ENCODE data around the gene DGKD.

DGKD gene

DNA sequence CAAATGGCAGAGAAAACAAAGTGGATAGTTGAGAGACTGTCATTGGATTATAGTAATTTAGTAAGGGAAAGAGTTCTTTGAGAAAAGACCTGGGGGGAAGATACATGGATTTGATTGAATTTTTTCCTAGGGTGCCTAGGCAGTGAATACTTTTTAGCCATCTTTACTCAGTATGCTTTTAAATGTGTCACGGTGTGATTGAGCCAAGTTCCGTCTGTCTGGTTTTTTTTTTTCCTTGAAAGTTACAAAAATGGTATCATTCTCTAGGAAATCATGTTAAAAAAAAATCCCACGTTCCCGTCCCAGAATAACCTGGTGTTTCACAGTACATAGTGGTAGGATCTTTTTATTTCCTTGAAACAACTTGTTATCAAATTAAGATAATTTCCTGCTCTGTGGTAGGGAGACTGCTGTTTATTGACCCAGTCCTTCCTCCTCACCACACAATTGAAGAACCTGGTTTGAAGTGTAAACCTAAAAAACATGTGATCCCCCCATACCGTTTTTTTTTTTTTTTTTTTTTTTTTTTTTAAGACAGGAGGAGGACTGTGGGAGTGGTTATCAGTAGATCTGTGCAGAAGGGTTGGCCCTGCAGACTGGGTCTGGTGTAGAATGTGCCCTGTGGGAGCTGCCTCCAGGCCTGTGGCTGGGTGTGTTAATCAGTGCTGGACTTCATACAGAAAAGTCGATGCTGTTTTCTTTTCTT is 55.1 kb downstream of the DGKD start:
- no peak for ATAC-seq
- TF ChIP-seq, protein P1, sequence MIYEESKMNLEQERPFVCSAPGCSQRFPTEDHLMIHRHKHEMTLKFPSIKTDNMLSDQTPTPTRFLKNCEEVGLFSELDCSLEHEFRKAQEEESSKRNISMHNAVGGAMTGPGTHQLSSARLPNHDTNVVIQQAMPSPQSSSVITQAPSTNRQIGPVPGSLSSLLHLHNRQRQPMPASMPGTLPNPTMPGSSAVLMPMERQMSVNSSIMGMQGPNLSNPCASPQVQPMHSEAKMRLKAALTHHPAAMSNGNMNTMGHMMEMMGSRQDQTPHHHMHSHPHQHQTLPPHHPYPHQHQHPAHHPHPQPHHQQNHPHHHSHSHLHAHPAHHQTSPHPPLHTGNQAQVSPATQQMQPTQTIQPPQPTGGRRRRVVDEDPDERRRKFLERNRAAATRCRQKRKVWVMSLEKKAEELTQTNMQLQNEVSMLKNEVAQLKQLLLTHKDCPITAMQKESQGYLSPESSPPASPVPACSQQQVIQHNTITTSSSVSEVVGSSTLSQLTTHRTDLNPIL (CRISPR knock-in tag; IDR thresholded peaks at IDR 0.05; ENCODE audit: low read depth): no peak
- TF ChIP-seq ARNTL (CRISPR knock-in tag; IDR thresholded peaks at IDR 0.05; ENCODE audit: borderline replicate concordance, low read depth) (no peak), SNAI2 (CRISPR knock-in tag; IDR thresholded peaks at IDR 0.05) (no peak), ZFP3 (CRISPR knock-in tag; IDR thresholded peaks at IDR 0.05) (no peak), ESRRG (CRISPR knock-in tag; IDR thresholded peaks at IDR 0.05) (no peak), RARB (CRISPR knock-in tag; IDR thresholded peaks at IDR 0.05) (no peak), TOX (CRISPR knock-in tag; IDR thresholded peaks at IDR 0.05; ENCODE audit: borderline replicate concordance) (no peak), ZC3H10 (CRISPR knock-in tag; IDR thresholded peaks at IDR 0.05) (no peak), CSDC2 (CRISPR knock-in tag; IDR thresholded peaks at IDR 0.05) (no peak), ZFP30 (CRISPR knock-in tag; IDR thresholded peaks at IDR 0.05) (no peak), TCF4 (CRISPR knock-in tag; IDR thresholded peaks at IDR 0.05; ENCODE audit: borderline replicate concordance) (no peak), ZNF565 (CRISPR knock-in tag; conservative IDR thresholded peaks at IDR 0.05; ENCODE audit: low read depth) (no peak), ISL1 (CRISPR knock-in tag; IDR thresholded peaks at IDR 0.05) (no peak), ZNF8 (CRISPR knock-in tag; IDR thresholded peaks at IDR 0.05) (no peak), OSR1 (CRISPR knock-in tag; IDR thresholded peaks at IDR 0.05) (no peak)
- TF ChIP-seq, protein P2, sequence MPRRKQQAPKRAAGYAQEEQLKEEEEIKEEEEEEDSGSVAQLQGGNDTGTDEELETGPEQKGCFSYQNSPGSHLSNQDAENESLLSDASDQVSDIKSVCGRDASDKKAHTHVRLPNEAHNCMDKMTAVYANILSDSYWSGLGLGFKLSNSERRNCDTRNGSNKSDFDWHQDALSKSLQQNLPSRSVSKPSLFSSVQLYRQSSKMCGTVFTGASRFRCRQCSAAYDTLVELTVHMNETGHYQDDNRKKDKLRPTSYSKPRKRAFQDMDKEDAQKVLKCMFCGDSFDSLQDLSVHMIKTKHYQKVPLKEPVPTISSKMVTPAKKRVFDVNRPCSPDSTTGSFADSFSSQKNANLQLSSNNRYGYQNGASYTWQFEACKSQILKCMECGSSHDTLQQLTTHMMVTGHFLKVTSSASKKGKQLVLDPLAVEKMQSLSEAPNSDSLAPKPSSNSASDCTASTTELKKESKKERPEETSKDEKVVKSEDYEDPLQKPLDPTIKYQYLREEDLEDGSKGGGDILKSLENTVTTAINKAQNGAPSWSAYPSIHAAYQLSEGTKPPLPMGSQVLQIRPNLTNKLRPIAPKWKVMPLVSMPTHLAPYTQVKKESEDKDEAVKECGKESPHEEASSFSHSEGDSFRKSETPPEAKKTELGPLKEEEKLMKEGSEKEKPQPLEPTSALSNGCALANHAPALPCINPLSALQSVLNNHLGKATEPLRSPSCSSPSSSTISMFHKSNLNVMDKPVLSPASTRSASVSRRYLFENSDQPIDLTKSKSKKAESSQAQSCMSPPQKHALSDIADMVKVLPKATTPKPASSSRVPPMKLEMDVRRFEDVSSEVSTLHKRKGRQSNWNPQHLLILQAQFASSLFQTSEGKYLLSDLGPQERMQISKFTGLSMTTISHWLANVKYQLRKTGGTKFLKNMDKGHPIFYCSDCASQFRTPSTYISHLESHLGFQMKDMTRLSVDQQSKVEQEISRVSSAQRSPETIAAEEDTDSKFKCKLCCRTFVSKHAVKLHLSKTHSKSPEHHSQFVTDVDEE (CRISPR knock-in tag; IDR thresholded peaks at IDR 0.05): no peak
- TF ChIP-seq, protein P3, sequence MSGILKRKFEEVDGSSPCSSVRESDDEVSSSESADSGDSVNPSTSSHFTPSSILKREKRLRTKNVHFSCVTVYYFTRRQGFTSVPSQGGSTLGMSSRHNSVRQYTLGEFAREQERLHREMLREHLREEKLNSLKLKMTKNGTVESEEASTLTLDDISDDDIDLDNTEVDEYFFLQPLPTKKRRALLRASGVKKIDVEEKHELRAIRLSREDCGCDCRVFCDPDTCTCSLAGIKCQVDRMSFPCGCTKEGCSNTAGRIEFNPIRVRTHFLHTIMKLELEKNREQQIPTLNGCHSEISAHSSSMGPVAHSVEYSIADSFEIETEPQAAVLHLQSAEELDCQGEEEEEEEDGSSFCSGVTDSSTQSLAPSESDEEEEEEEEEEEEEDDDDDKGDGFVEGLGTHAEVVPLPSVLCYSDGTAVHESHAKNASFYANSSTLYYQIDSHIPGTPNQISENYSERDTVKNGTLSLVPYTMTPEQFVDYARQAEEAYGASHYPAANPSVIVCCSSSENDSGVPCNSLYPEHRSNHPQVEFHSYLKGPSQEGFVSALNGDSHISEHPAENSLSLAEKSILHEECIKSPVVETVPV (CRISPR knock-in tag; IDR thresholded peaks at IDR 0.05): no peak
- TF ChIP-seq, protein P4, sequence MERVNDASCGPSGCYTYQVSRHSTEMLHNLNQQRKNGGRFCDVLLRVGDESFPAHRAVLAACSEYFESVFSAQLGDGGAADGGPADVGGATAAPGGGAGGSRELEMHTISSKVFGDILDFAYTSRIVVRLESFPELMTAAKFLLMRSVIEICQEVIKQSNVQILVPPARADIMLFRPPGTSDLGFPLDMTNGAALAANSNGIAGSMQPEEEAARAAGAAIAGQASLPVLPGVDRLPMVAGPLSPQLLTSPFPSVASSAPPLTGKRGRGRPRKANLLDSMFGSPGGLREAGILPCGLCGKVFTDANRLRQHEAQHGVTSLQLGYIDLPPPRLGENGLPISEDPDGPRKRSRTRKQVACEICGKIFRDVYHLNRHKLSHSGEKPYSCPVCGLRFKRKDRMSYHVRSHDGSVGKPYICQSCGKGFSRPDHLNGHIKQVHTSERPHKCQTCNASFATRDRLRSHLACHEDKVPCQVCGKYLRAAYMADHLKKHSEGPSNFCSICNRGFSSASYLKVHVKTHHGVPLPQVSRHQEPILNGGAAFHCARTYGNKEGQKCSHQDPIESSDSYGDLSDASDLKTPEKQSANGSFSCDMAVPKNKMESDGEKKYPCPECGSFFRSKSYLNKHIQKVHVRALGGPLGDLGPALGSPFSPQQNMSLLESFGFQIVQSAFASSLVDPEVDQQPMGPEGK (CRISPR knock-in tag; IDR thresholded peaks at IDR 0.05; ENCODE audit: borderline replicate concordance): no peak
- TF ChIP-seq, protein P5, sequence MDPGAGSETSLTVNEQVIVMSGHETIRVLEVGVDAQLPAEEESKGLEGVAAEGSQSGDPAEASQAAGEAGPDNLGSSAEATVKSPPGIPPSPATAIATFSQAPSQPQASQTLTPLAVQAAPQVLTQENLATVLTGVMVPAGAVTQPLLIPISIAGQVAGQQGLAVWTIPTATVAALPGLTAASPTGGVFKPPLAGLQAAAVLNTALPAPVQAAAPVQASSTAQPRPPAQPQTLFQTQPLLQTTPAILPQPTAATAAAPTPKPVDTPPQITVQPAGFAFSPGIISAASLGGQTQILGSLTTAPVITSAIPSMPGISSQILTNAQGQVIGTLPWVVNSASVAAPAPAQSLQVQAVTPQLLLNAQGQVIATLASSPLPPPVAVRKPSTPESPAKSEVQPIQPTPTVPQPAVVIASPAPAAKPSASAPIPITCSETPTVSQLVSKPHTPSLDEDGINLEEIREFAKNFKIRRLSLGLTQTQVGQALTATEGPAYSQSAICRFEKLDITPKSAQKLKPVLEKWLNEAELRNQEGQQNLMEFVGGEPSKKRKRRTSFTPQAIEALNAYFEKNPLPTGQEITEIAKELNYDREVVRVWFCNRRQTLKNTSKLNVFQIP (CRISPR knock-in tag; IDR thresholded peaks at IDR 0.05; ENCODE audit: borderline replicate concordance, low read depth): no peak

DNA sequence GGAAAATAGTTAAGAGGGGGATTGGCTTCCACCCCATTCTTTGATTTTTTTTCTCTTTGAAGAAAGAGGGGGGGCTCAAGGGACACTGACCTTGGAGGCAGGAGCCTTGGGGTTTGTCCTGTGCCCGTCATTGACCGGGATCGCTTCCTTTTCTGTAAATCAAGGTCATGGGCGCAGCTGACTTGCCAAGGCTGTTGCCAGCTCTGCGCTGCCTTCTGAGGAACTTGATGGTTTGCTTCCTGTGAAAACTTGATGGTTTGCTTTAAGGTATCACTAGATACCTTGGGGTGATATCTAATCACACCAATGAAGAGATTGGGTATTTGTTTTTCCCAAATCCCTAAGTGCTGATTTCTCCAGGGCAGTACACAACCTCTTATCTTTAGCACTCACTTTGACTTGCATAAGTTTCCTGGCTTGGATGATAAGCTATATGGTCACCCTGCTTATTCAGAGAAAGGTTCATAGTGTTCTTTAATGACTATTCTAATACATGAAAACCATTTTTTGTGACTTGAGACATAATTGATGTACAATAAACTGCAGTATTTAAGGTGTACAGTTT is 56.0 kb downstream of the DGKD start:
- no peak for ATAC-seq
- TF ChIP-seq CSDC2 (CRISPR knock-in tag; IDR thresholded peaks at IDR 0.05): no peak
- TF ChIP-seq ESRRG (CRISPR knock-in tag; IDR thresholded peaks at IDR 0.05): no peak
- TF ChIP-seq ZNF70 (CRISPR knock-in tag; IDR thresholded peaks at IDR 0.05): no peak
- TF ChIP-seq ZNF8 (CRISPR knock-in tag; IDR thresholded peaks at IDR 0.05): no peak
- no peak for TF ChIP-seq ZFP3 (CRISPR knock-in tag; IDR thresholded peaks at IDR 0.05)
- TF ChIP-seq RARB (CRISPR knock-in tag; IDR thresholded peaks at IDR 0.05): no peak
- TF ChIP-seq, protein P3 (CRISPR knock-in tag; IDR thresholded peaks at IDR 0.05): no peak
- TF ChIP-seq OSR1 (CRISPR knock-in tag; IDR thresholded peaks at IDR 0.05): no peak
- no peak for TF ChIP-seq TCF4 (CRISPR knock-in tag; IDR thresholded peaks at IDR 0.05; ENCODE audit: borderline replicate concordance)
- no peak for TF ChIP-seq GLIS3 (CRISPR knock-in tag; IDR thresholded peaks at IDR 0.05)
- no peak for TF ChIP-seq ISL1 (CRISPR knock-in tag; IDR thresholded peaks at IDR 0.05)
- TF ChIP-seq, protein P4 (CRISPR knock-in tag; IDR thresholded peaks at IDR 0.05; ENCODE audit: borderline replicate concordance): no peak
- no peak for TF ChIP-seq TOX (CRISPR knock-in tag; IDR thresholded peaks at IDR 0.05; ENCODE audit: borderline replicate concordance)
- no peak for TF ChIP-seq BACH2 (CRISPR knock-in tag; IDR thresholded peaks at IDR 0.05; ENCODE audit: borderline replicate concordance)
- no peak for TF ChIP-seq ARNTL (CRISPR knock-in tag; IDR thresholded peaks at IDR 0.05; ENCODE audit: borderline replicate concordance, low read depth)

All from SK-N-SH treated with all-trans-retinoic acid at 6 μM for 48 hours (cell line).